Endothelial cell of umbilical vein (primary cell): ENCODE results near the gene PRKAR1B. TPM values are rescaled to one million over a fixed set of nuclear protein-coding genes. Genes with fewer than 3 reads are reported as not detected.

Experiments used
- BruUV-seq: library from RNA; stranded (reverse); fragments of 400-500 nt; replicated peaks from 2 replicates; lab custom pipeline; 2021; lab: Mats Ljungman, UMichigan
- CTCF ChIA-PET: fragments of 300-600, 350-600 bp; sonication (Branson Sonifier 250); formaldehyde crosslinking; loops from one replicate; lab custom pipeline; 2021; ENCODE audit warnings: antibody characterized with exemption, inconsistent platforms; lab: Charles Lee
- POLR2A ChIA-PET: fragments of 300-600, 350-600 bp; sonication (Branson Sonifier 250); formaldehyde crosslinking; loops from one replicate; lab custom pipeline; 2021; ENCODE audit warnings: antibody characterized with exemption, inconsistent platforms; lab: Charles Lee
- DNase-seq: peaks from one replicate; pipeline ENCODE4 v3.0.0-alpha.2; 2011; ENCODE audit warnings: low read depth, low spot score
- FAIRE-seq: peaks from 2 replicates; lab custom pipeline; 2011; peaks lifted over from hg19 to GRCh38; lab: Jason Lieb, UNC
- H2AFZ ChIP-seq: 2 replicates; pipeline ENCODE4 v1.6.0; 2012; ENCODE audit warnings: low read depth, low read length, control low read depth, inconsistent platforms
- H3K27ac ChIP-seq: 2 replicates; pipeline ENCODE4 v1.5.1; 2011; ENCODE audit warnings: low read depth, mild to moderate bottlenecking, control low read depth, low read length, moderate library complexity; ENCODE audit not compliant: insufficient read depth
- H3K27me3 ChIP-seq, 2 experiments: 2 replicates each; pipeline versions ENCODE4 v1.6.0 to v1.6.1; 2011; ENCODE audit warnings: low read length in 2 of 2, mixed read lengths in 1 of 2; ENCODE audit not compliant: control insufficient read depth in 2 of 2, insufficient read depth in 2 of 2
- H3K36me3 ChIP-seq, 2 experiments: 2 replicates in 1 of 2; 3 replicates in 1 of 2; pipeline ENCODE4 v1.5.1; 2011; ENCODE audit warnings: low read length in 2 of 2, mild to moderate bottlenecking in 1 of 2, moderate library complexity in 1 of 2; ENCODE audit not compliant: control insufficient read depth in 2 of 2, insufficient read depth in 2 of 2; ENCODE audit errors: extremely low read depth in 1 of 2
- H3K4me1 ChIP-seq: 3 replicates; pipeline ENCODE4 v1.5.1; 2011; ENCODE audit warnings: mild to moderate bottlenecking, low read length; ENCODE audit not compliant: control insufficient read depth, insufficient read depth; ENCODE audit errors: extremely low read depth
- H3K4me2 ChIP-seq: 2 replicates; pipeline ENCODE4 v1.6.1; 2011; ENCODE audit warnings: low read length, control low read depth, mixed read lengths; ENCODE audit not compliant: insufficient read depth
- H3K4me3 ChIP-seq, 3 experiments: fragments of 200-600 bp in 1 of 3; sonication (generic), shearing (Covaris generic) in 1 of 3; replicated peaks in 1 of 3; 2 replicates each; pipeline ENCODE4 v1.5.1; 2011 to 2016; ENCODE audit warnings: control low read depth in 3 of 3, low read length in 3 of 3, mild to moderate bottlenecking in 2 of 3, inconsistent platforms in 1 of 3, low read depth in 1 of 3, moderate library complexity in 1 of 3; ENCODE audit not compliant: insufficient read depth in 1 of 3
- H3K79me2 ChIP-seq: 2 replicates; pipeline ENCODE4 v1.6.0; 2012; ENCODE audit warnings: low read length, inconsistent platforms; ENCODE audit not compliant: control insufficient read depth, insufficient read depth
- H3K9ac ChIP-seq: replicated peaks from 2 replicates; pipeline ENCODE3; 2011; ENCODE audit warnings: low read length, control low read depth; ENCODE audit not compliant: insufficient read depth; ENCODE audit errors: extremely low read depth
- H3K9me1 ChIP-seq: replicated peaks from 3 replicates; pipeline ENCODE4 v1.6.0; 2011; ENCODE audit warnings: mild to moderate bottlenecking, low read length; ENCODE audit not compliant: control insufficient read depth, insufficient read depth; ENCODE audit errors: extremely low read depth
- H3K9me3 ChIP-seq: replicated peaks from 2 replicates; pipeline ENCODE4 v1.5.1; 2012; ENCODE audit warnings: low read length, inconsistent platforms; ENCODE audit not compliant: control insufficient read depth, insufficient read depth
- H4K20me1 ChIP-seq: replicated peaks from 2 replicates; pipeline ENCODE3; 2011; ENCODE audit warnings: mild to moderate bottlenecking, low read length; ENCODE audit not compliant: control insufficient read depth, insufficient read depth; ENCODE audit errors: extremely low read depth
- CTCF ChIP-seq, 2 donors: IDR thresholded peaks; 1 replicate in 1 of 2; 2 replicates in 1 of 2; pipeline ENCODE4 v1.5.1; 2011; ENCODE audit warnings: low read length in 2 of 2, mild to moderate bottlenecking in 2 of 2, moderate library complexity in 2 of 2, control low read depth in 1 of 2, inconsistent platforms in 1 of 2, low read depth in 1 of 2; ENCODE audit not compliant: insufficient read depth in 1 of 2; ENCODE audit errors: extremely low read depth in 1 of 2
- EZH2 ChIP-seq: IDR thresholded peaks from 2 replicates; pipeline ENCODE4 v1.6.1; 2012; ENCODE audit warnings: borderline replicate concordance, low read depth, mild to moderate bottlenecking, moderate library complexity, low read length, inconsistent platforms; ENCODE audit not compliant: severe bottlenecking
- JUN ChIP-seq: IDR thresholded peaks from 2 replicates; pipeline ENCODE4 v1.6.1; 2011; ENCODE audit warnings: borderline replicate concordance, low read depth; ENCODE audit not compliant: insufficient read length, insufficient read depth
- POLR2AphosphoS5 ChIP-seq: IDR thresholded peaks from 2 replicates; pipeline ENCODE4 v1.6.1; 2012; ENCODE audit warnings: low read depth, mild to moderate bottlenecking, control low read depth, low read length, moderate library complexity; ENCODE audit not compliant: insufficient read depth
- dilution Hi-C: fragments of 300-500 bp; cut with MboI; formaldehyde crosslinking; loops from one replicate; pipeline ENCODE4 v1.15.0; 2019; ENCODE audit warnings: low sequenced_read_pairs; ENCODE audit not compliant: extremely low pct_ligation_motif_present
- intact Hi-C: fragments of 100-400 bp; cut with micrococcal nuclease; formaldehyde crosslinking; loops from one replicate; pipeline ENCODE4 v1.10.0; 2022
- polyA plus RNA-seq, 4 experiments: library from polyadenylated mRNA; depleted of rRNA in 3 of 4; stranded (reverse) in 3 of 4; unstranded in 1 of 4; fragments of >200 nt; gene quantifications; 2 replicates each; pipeline versions ENCODE4 v1.2.1 to v1.2.3, GENCODE V29; 2011 to 2012; ENCODE audit warnings: missing spikeins in 1 of 4
- total RNA-seq: library from RNA; stranded (reverse); gene quantifications from 2 replicates; pipeline ENCODE4 v1.2.3, GENCODE V29; 2021

The PRKAR1B gene
- total and polyA plus RNA-seq, 2 donors (not counting 3 experiments of a cell fraction or from before 2014, with no cell fraction given), result 15.4 to 29.2 TPM

- TF ChIP-seq POLR2AphosphoS5 (no peak), JUN (no peak), EZH2 (no peak), CTCF (IDR thresholded peaks at IDR 0.05; ENCODE audit: extremely low read depth in 1 of 2, insufficient read depth in 1 of 2, low read depth in 1 of 2, low read length in 2 of 2) (no peak)
These were observed 64.5 kb downstream of the PRKAR1B start for GRCh38 chr7:662576-662975.

GRCh38 chr7:659996-660395 lies 67.1 kb downstream of the PRKAR1B start:
- FAIRE-seq (no peak), DNase-seq (no peak)
- dilution Hi-C loops (no loop called here), intact Hi-C loops (no loop called here)
- no peak overlapping the region for H3K27ac ChIP-seq
- H4K20me1 ChIP-seq, result no peaks in the 10 kb centered on the region
- TF ChIP-seq JUN, result no peak
- BruUV-seq, result no TSS peak
- H3K27me3 ChIP-seq, result no peaks in the 10 kb centered on the region
- no peaks in the 10 kb centered on the region for H3K9me1 ChIP-seq
- no peak overlapping the region for H3K9ac ChIP-seq
- no peaks in the 10 kb centered on the region for H3K36me3 ChIP-seq
- H3K79me2 ChIP-seq, result no peaks in the 10 kb centered on the region
- H2AFZ ChIP-seq, result no peak overlapping the region
- H3K4me2 ChIP-seq, result no peak overlapping the region
- CTCF ChIA-PET, result no interaction called here
- H3K4me3 ChIP-seq, result no peak overlapping the region
- no peaks in the 10 kb centered on the region for H3K9me3 ChIP-seq
- POLR2A ChIA-PET, result no interaction called here
- H3K4me1 ChIP-seq, result no peaks in the 10 kb centered on the region

More at GRCh38 chr7:662576-662975, 64.5 kb downstream of the PRKAR1B start:
- intact Hi-C loops (no loop called here), dilution Hi-C loops (no loop called here)
- ChIA-PET POLR2A (no interaction called here), CTCF (no interaction called here)
- H3K9me3 ChIP-seq, result no peaks in the 10 kb centered on the region
- no peak overlapping the region for H2AFZ ChIP-seq
- H3K79me2 ChIP-seq, result no peaks in the 10 kb centered on the region
- no peaks in the 10 kb centered on the region for H3K27me3 ChIP-seq
- FAIRE-seq (no peak), DNase-seq (no peak)
- no peaks in the 10 kb centered on the region for H3K4me1 ChIP-seq
- no peak overlapping the region for H3K27ac ChIP-seq
- no peaks in the 10 kb centered on the region for H4K20me1 ChIP-seq
- no peaks in the 10 kb centered on the region for H3K9me1 ChIP-seq
- H3K4me2 ChIP-seq, result no peak overlapping the region
- no peak overlapping the region for H3K4me3 ChIP-seq
- no TSS peak for BruUV-seq
- H3K36me3 ChIP-seq, result no peaks in the 10 kb centered on the region
- H3K9ac ChIP-seq, result no peak overlapping the region
